OCI-LY3 (cell line): ENCODE measurements around the gene CAMK1D.

Experiments used
- CTCF ChIP-seq: fragments of 200-600, 300-600 bp; sonication (generic); IDR thresholded peaks from 2 replicates; pipeline ENCODE4 v1.5.1; 2014; ENCODE audit warnings: antibody characterized with exemption, low read length, low read depth
- EZH2phosphoT487 ChIP-seq: fragments of 200-600 bp; shearing (Covaris generic); IDR thresholded peaks from 2 replicates; pipeline ENCODE4 v1.6.1; 2018; ENCODE audit warnings: antibody characterized with exemption, mixed run types, low read depth

- no peak for TF ChIP-seq CTCF
- TF ChIP-seq EZH2phosphoT487, result no peak
Observed at GRCh38 chr10:12880423-12880822, 531.1 kb downstream of the CAMK1D start.
